ENCODE measurements around the gene HTT. TPM values are rescaled to one million over a fixed set of nuclear protein-coding genes. Genes with fewer than 3 reads are reported as not detected.

HTT gene
- polyA plus RNA-seq, 3 donors = 1.8 to 27.1 (median 3.0) TPM

DNA sequence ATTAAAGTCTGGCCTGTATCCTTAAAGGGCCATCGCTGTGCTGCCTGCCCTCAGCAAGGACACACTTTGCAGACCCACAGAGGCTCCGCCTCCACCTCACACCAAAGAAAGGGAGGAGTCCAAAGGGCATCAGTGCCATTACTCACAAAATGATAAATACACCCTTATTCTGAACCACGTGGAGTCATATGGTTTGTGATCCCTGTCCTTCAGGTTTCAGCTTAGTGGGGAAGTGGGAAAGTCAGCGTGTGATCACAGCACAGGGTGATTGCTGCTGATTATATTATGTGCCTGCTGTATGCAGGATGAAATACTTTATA is 138.6 kb downstream of the HTT start:
- H3K27me3 Mint-ChIP-seq (ENCODE audit: low read depth in 3 of 3) = peaks cover 0 to 1% (median 0%) of the 10 kb centered on the region in 3 donors
- no peak overlapping the region for H3K4me3 Mint-ChIP-seq
- no peak overlapping the region for H3K27ac Mint-ChIP-seq
- intact Hi-C loops (cut with micrococcal nuclease) = no loop called here
- peaks cover 89 to 99% of the 10 kb centered on the region in 2 donors for H3K36me3 ChIP-seq (replicated peaks in 1 of 2; ENCODE audit: control insufficient read depth in 1 of 2, insufficient read depth in 2 of 2, low read length in 2 of 2)
- H3K27ac ChIP-seq (ENCODE audit: low read depth in 1 of 2, low read length in 2 of 2) = peak overlapping the region in 1 of 2 donors; percentile 40
- no peaks in the 10 kb centered on the region for H3K27me3 ChIP-seq (ENCODE audit: control insufficient read depth in 2 of 2, insufficient read depth in 2 of 2, low read length in 2 of 2)
- no peak overlapping the region for H3K4me2 ChIP-seq (replicated peaks; ENCODE audit: extremely low read depth, low read length, poor library complexity, severe bottlenecking)
- no peak for DNase-seq
- no peaks in the 10 kb centered on the region for H3K4me1 ChIP-seq (ENCODE audit: control insufficient read depth in 1 of 2, insufficient read depth in 2 of 2, low read length in 2 of 2)
- H3K4me3 ChIP-seq (replicated peaks in 1 of 3; ENCODE audit: low read depth in 2 of 3, low read length in 3 of 3) = no peak overlapping the region
- TF ChIP-seq, protein P1, sequence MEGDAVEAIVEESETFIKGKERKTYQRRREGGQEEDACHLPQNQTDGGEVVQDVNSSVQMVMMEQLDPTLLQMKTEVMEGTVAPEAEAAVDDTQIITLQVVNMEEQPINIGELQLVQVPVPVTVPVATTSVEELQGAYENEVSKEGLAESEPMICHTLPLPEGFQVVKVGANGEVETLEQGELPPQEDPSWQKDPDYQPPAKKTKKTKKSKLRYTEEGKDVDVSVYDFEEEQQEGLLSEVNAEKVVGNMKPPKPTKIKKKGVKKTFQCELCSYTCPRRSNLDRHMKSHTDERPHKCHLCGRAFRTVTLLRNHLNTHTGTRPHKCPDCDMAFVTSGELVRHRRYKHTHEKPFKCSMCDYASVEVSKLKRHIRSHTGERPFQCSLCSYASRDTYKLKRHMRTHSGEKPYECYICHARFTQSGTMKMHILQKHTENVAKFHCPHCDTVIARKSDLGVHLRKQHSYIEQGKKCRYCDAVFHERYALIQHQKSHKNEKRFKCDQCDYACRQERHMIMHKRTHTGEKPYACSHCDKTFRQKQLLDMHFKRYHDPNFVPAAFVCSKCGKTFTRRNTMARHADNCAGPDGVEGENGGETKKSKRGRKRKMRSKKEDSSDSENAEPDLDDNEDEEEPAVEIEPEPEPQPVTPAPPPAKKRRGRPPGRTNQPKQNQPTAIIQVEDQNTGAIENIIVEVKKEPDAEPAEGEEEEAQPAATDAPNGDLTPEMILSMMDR (IDR thresholded peaks at IDR 0.05) = no peak
- no peaks in the 10 kb centered on the region for H3K9me3 ChIP-seq (replicated peaks in 1 of 2; ENCODE audit: control insufficient read depth in 1 of 2, insufficient read depth in 1 of 2, low read length in 2 of 2)
- no peaks in the 10 kb centered on the region for H4K20me1 ChIP-seq (ENCODE audit: insufficient read depth, low read length)
- H3K36me3 Mint-ChIP-seq = peaks cover 87 to 91% of the 10 kb centered on the region in 2 donors
- no CpG with 5 or more reads among the region's 4 CpGs for WGBS (ENCODE audit: insufficient coverage)
- H3K79me2 ChIP-seq (ENCODE audit: insufficient read depth, low read length) = no peaks in the 10 kb centered on the region
- no peak overlapping the region for H2AFZ ChIP-seq (ENCODE audit: insufficient read depth, low read depth, low read length, poor library complexity, severe bottlenecking)
- peaks cover 2% of the 10 kb centered on the region for H3K4me1 Mint-ChIP-seq
- H3K9me3 Mint-ChIP-seq = peaks cover 0 to 2% (median 0%) of the 10 kb centered on the region in 7 donors
- H3K9ac ChIP-seq (ENCODE audit: insufficient read depth, low read length, poor library complexity, severe bottlenecking) = no peak overlapping the region

DNA sequence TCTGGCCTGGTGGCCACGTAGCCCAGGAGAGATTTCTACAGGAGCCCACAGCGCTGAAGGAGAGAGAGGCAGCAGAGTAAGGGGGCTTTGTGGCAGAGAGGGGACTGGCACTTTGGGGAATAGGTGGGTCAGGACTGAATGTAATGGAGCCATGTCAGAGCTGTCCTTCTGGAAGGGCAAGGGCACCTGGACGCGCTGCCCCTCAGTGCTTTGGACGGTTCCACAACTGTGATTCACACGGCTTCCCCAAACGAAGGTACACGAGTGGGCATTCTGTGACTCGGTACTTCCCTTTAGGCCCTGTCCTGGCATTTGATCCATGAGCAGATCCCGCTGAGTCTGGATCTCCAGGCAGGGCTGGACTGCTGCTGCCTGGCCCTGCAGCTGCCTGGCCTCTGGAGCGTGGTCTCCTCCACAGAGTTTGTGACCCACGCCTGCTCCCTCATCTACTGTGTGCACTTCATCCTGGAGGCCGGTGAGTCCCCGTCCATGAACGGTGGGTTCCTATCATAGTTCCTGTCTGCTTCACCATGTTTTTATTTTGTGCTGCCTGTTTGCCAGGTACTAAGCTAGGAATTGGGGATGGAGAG is 139.3 kb downstream of the HTT start:
- Histone ChIP-seq H3K9me3 (replicated peaks in 1 of 2; ENCODE audit: control insufficient read depth in 1 of 2, insufficient read depth in 1 of 2, low read length in 2 of 2) (no peaks in the 10 kb centered on the region), H3K36me3 (replicated peaks in 1 of 2; ENCODE audit: control insufficient read depth in 1 of 2, insufficient read depth in 2 of 2, low read length in 2 of 2) (peaks cover 90 to 99% of the 10 kb centered on the region in 2 donors), H3K4me2 (replicated peaks; ENCODE audit: extremely low read depth, low read length, poor library complexity, severe bottlenecking) (no peak overlapping the region), H3K79me2 (ENCODE audit: insufficient read depth, low read length) (no peaks in the 10 kb centered on the region), H3K9ac (ENCODE audit: insufficient read depth, low read length, poor library complexity, severe bottlenecking) (no peak overlapping the region), H4K20me1 (ENCODE audit: insufficient read depth, low read length) (no peaks in the 10 kb centered on the region), H3K27me3 (ENCODE audit: control insufficient read depth in 2 of 2, insufficient read depth in 2 of 2, low read length in 2 of 2) (no peaks in the 10 kb centered on the region), H2AFZ (ENCODE audit: insufficient read depth, low read depth, low read length, poor library complexity, severe bottlenecking) (no peak overlapping the region), H3K27ac (ENCODE audit: low read depth in 1 of 2, low read length in 2 of 2) (peak overlapping the region in 1 of 2 donors; percentile 40), H3K4me3 (replicated peaks in 1 of 3; ENCODE audit: low read depth in 2 of 3, low read length in 3 of 3) (no peak overlapping the region), H3K4me1 (ENCODE audit: control insufficient read depth in 1 of 2, insufficient read depth in 2 of 2, low read length in 2 of 2) (no peaks in the 10 kb centered on the region)
- H3K9me3 Mint-ChIP-seq = peaks cover 0 to 2% (median 0%) of the 10 kb centered on the region in 7 donors
- intact Hi-C loops (cut with micrococcal nuclease) = no loop called here
- TF ChIP-seq, protein P1 (IDR thresholded peaks at IDR 0.05) = no peak
- H3K27ac Mint-ChIP-seq = peak overlapping the region in 2 of 7 donors; percentile 65 to 68
- H3K4me1 Mint-ChIP-seq = no peaks in the 10 kb centered on the region
- 95% methylated on average over 12 of the region's 15 CpGs for WGBS (ENCODE audit: insufficient coverage)
- no peak for DNase-seq
- no peak overlapping the region for H3K4me3 Mint-ChIP-seq
- H3K27me3 Mint-ChIP-seq (ENCODE audit: low read depth in 3 of 3) = peaks cover 0 to 1% (median 0%) of the 10 kb centered on the region in 3 donors
- peaks cover 88 to 91% of the 10 kb centered on the region in 2 donors for H3K36me3 Mint-ChIP-seq
